NCI-H1436 (cell line): ENCODE data around the gene LRP3.
"Not testable (repeated sequence)": the region's sequence is repeated elsewhere in the genome, so short reads cannot be mapped to it uniquely, and the experiment has no call there.

ENCODE experiments used
- DNase-seq: peaks from one replicate; lab custom pipeline; 2025; lab: John Stamatoyannopoulos, UW

The LRP3 gene

GRCh38 chr19:33217881-33218280 is 23.8 kb downstream of the LRP3 start:
- DNase-seq: no peak

- no peak for DNase-seq
These were observed 25.2 kb downstream of the LRP3 start for GRCh38 chr19:33219261-33219815.

GRCh38 chr19:33220115-33220514 is 26.0 kb downstream of the LRP3 start:
- DNase-seq: no peak

GRCh38 chr19:33220735-33221134 is 26.6 kb downstream of the LRP3 start:
- no peak for DNase-seq

GRCh38 chr19:33221638-33222037 is 27.5 kb downstream of the LRP3 start:
- no peak for DNase-seq

- DNase-seq: not testable (repeated sequence)
These were observed 28.1 kb downstream of the LRP3 start for GRCh38 chr19:33222255-33222654.

GRCh38 chr19:33224694-33225457 is 30.7 kb downstream of the LRP3 start:
- DNase-seq: no peak

- no peak for DNase-seq
These were observed 31.4 kb downstream of the LRP3 start, which contains the start of gene SLC7A10 for GRCh38 chr19:33225458-33225926. Gene SLC7A10, minus strand, starts transcription at chr19:33225850. Its CDS starts 147 bp downstream, at chr19:33225703.

GRCh38 chr19:33226550-33227241 is 32.6 kb downstream of the LRP3 start:
- DNase-seq: no peak

GRCh38 chr19:33227242-33227650 is 33.1 kb downstream of the LRP3 start:
- DNase-seq: no peak

GRCh38 chr19:33227870-33228599 is 33.9 kb downstream of the LRP3 start:
- DNase-seq: no peak

- DNase-seq: no peak
These were observed 35.8 kb downstream of the LRP3 start for GRCh38 chr19:33229962-33230361.

- DNase-seq: no peak
These were observed 37.4 kb downstream of the LRP3 start for GRCh38 chr19:33231511-33231910.

GRCh38 chr19:33232656-33233055 is 38.5 kb downstream of the LRP3 start:
- no peak for DNase-seq

GRCh38 chr19:33233056-33233873 is 39.1 kb downstream of the LRP3 start:
- no peak for DNase-seq

- no peak for DNase-seq
These were observed 40.0 kb downstream of the LRP3 start for GRCh38 chr19:33234092-33234491.

GRCh38 chr19:33234736-33235135 is 40.6 kb downstream of the LRP3 start:
- DNase-seq: no peak

GRCh38 chr19:33235269-33235995 is 41.3 kb downstream of the LRP3 start:
- peak; percentile 59 for DNase-seq

GRCh38 chr19:33235996-33236350 is 41.8 kb downstream of the LRP3 start:
- no peak for DNase-seq

GRCh38 chr19:33236696-33237390 is 42.7 kb downstream of the LRP3 start:
- no peak for DNase-seq
